OCI-LY1 (cell line): Measurements from ENCODE around the gene DENND1A.

Experiments used
- H2AFZ ChIP-seq: fragments of 200-600 bp; sonication (generic), shearing (Covaris generic); 2 replicates; pipeline ENCODE4 v1.6.0; 2014; ENCODE audit warnings: antibody characterized with exemption, mild to moderate bottlenecking, low read length
- H3F3A ChIP-seq: fragments of 200-600 bp; sonication (generic), shearing (Covaris generic); 2 replicates; pipeline ENCODE4 v1.6.0; 2014; ENCODE audit warnings: mild to moderate bottlenecking, antibody characterized with exemption, low read length, moderate library complexity; ENCODE audit not compliant: insufficient read depth
- H3K27ac ChIP-seq: fragments of 200-600 bp; sonication (generic); 2 replicates; pipeline ENCODE4 v1.5.1; 2014; ENCODE audit warnings: low read length, mixed run types, mild to moderate bottlenecking, low read depth; ENCODE audit not compliant: poor library complexity, severe bottlenecking
- H3K27me3 ChIP-seq: fragments of 200-600 bp; sonication (generic); 2 replicates; pipeline ENCODE4 v1.6.0; 2014; ENCODE audit warnings: antibody characterized with exemption, mild to moderate bottlenecking, low read length, moderate library complexity; ENCODE audit not compliant: insufficient read depth
- H3K36me3 ChIP-seq: fragments of 200-600 bp; sonication (generic); 2 replicates; pipeline ENCODE4 v1.6.1; 2014; ENCODE audit warnings: mild to moderate bottlenecking, antibody characterized with exemption, low read length, moderate library complexity, mixed read lengths; ENCODE audit not compliant: insufficient read depth
- H3K4me1 ChIP-seq: fragments of 200-600 bp; sonication (generic); 2 replicates; pipeline ENCODE4 v1.5.1; 2014; ENCODE audit warnings: mild to moderate bottlenecking, low read length, moderate library complexity; ENCODE audit not compliant: insufficient read depth, severe bottlenecking
- H3K4me2 ChIP-seq: fragments of 200-600 bp; sonication (generic), shearing (Covaris generic); 2 replicates; pipeline ENCODE4 v1.6.1; 2014; ENCODE audit warnings: low read length
- H3K4me3 ChIP-seq: fragments of 200-600 bp; sonication (generic); 2 replicates; pipeline ENCODE4 v1.5.1; 2014; ENCODE audit warnings: low read length, low read depth, mild to moderate bottlenecking, mixed read lengths; ENCODE audit not compliant: poor library complexity, severe bottlenecking
- H3K79me2 ChIP-seq: fragments of 200-600 bp; shearing (Covaris generic); 2 replicates; pipeline ENCODE4 v1.6.1; 2016; ENCODE audit warnings: mixed run types, low read length, mixed read lengths; ENCODE audit not compliant: insufficient read depth
- H3K9ac ChIP-seq: fragments of 200-600 bp; sonication (generic), shearing (Covaris generic); 2 replicates; pipeline ENCODE4 v1.6.1; 2014; ENCODE audit warnings: mild to moderate bottlenecking, low read length, mixed read lengths
- H3K9me2 ChIP-seq: fragments of 200-600 bp; sonication (generic), shearing (Covaris generic); 2 replicates; pipeline ENCODE4 v1.6.1; 2014; ENCODE audit warnings: low read depth, mild to moderate bottlenecking, low read length, mixed read lengths
- H3K9me3 ChIP-seq: fragments of 200-600 bp; shearing (Covaris generic); 2 replicates; pipeline ENCODE4 v1.6.1; 2014; ENCODE audit warnings: low read length, mixed read lengths
- H4K20me1 ChIP-seq: fragments of 200-600 bp; sonication (generic), shearing (Covaris generic); 2 replicates; pipeline ENCODE4 v1.6.0; 2016; ENCODE audit warnings: mild to moderate bottlenecking, low read length; ENCODE audit not compliant: insufficient read depth
- EZH2 ChIP-seq: fragments of 200-600 bp; sonication (generic), shearing (Covaris generic); IDR thresholded peaks from 2 replicates; pipeline ENCODE4 v1.8.0; 2017; ENCODE audit warnings: borderline replicate concordance, mixed run types, mild to moderate bottlenecking, antibody characterized with exemption, low read length, moderate library complexity, mixed read lengths
- TF ChIP-seq, protein P1 (sequence below): fragments of 200-600 bp; sonication (generic), shearing (Covaris generic); IDR thresholded peaks from 2 replicates; pipeline ENCODE4 v1.5.1; 2017; ENCODE audit warnings: mild to moderate bottlenecking, antibody characterized with exemption, low read length, moderate library complexity, mixed read lengths

DENND1A gene

DNA sequence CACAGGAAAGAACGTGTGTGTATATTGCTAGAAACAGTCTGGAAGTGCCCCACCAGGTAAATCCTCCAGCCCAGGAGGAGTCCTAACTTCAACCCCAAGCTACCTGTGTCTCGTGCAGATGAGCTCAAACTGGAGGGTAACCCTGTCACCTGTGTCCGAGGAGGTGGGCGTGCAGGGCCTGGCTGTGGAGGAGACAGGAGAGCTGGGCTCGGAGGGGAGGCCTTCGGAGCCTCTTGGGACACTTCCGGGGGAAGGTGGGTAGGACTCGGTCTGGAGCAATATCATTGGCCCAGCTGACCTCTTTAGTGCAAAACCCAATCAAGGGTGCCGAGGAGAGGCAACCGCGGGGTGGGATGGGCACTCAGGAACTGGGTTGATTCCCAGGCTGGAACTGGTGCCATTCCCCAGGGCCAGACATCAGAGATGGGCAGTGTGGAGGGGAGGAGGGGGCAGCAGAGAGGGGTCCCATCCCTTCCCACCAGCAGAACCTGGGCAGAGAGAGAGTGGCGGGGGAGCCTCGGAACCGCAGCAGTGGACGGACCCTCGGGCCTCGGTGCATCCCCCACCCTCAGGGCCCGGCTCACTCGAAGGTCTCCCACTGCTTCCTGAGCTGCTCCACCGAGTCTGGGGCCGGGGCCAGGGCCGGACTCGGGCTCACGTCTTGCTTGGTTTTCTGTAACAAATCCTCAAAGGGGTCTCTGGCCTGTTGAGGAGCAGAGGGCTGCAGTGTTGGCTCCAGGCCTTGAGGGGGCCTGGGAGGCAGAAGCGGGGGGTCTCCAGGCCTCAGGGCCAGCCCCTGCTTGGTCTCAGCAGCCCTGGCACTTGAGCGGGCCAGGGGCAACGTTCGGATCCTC lies 548.8 kb downstream of the DENND1A start:
- no peak overlapping the region for H3K27ac ChIP-seq
- H3K9me3 ChIP-seq, result no peaks in the 10 kb centered on the region
- no peaks in the 10 kb centered on the region for H3K79me2 ChIP-seq
- H4K20me1 ChIP-seq, result no peaks in the 10 kb centered on the region
- no peaks in the 10 kb centered on the region for H3F3A ChIP-seq
- no peaks in the 10 kb centered on the region for H3K27me3 ChIP-seq
- H3K4me3 ChIP-seq, result no peak overlapping the region
- no peak overlapping the region for H3K4me2 ChIP-seq
- no peak overlapping the region for H3K9ac ChIP-seq
- H3K9me2 ChIP-seq, result no peaks in the 10 kb centered on the region
- no peak overlapping the region for H2AFZ ChIP-seq
- H3K36me3 ChIP-seq, result no peaks in the 10 kb centered on the region
- H3K4me1 ChIP-seq, result no peaks in the 10 kb centered on the region
- no peak for TF ChIP-seq EZH2
- TF ChIP-seq, protein P1, sequence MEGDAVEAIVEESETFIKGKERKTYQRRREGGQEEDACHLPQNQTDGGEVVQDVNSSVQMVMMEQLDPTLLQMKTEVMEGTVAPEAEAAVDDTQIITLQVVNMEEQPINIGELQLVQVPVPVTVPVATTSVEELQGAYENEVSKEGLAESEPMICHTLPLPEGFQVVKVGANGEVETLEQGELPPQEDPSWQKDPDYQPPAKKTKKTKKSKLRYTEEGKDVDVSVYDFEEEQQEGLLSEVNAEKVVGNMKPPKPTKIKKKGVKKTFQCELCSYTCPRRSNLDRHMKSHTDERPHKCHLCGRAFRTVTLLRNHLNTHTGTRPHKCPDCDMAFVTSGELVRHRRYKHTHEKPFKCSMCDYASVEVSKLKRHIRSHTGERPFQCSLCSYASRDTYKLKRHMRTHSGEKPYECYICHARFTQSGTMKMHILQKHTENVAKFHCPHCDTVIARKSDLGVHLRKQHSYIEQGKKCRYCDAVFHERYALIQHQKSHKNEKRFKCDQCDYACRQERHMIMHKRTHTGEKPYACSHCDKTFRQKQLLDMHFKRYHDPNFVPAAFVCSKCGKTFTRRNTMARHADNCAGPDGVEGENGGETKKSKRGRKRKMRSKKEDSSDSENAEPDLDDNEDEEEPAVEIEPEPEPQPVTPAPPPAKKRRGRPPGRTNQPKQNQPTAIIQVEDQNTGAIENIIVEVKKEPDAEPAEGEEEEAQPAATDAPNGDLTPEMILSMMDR, result no peak

DNA sequence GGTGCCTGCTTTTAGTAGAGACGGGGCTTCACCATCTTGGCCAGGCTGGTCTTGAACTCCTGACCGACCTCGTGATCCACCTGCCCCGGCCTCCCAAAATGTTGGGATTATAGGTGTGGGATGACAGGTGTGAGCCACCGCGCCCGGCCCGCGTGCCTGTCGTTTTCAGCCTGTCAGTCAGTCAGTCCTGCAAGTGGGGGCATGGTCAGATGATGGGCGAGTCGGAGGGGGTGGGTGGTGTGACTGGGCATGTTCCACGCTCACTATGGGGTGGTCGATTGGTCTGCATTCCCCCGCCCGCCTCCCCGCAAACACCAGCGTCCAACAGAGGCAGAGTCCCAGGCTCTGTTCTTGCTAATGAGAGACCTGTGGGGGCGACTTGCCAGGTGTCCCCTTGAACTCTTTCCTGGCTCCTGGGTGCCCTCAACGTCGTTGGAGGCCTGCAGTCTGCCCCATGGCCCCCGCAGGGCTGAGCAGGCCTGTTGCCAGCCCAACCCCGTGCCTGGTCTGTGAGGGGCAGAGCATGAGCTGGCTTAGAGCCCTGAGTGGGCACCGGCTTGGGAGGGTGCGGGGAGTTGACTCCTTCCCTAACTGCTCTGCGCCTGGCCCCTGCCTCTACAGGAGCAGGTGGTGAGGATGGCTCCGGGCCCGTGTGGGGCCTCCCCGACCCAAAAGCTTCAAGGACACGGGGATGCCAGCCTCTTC lies 550.8 kb downstream of the DENND1A start:
- H3F3A ChIP-seq, result no peaks in the 10 kb centered on the region
- no peak overlapping the region for H3K9ac ChIP-seq
- no peak overlapping the region for H3K27ac ChIP-seq
- no peak for TF ChIP-seq EZH2
- TF ChIP-seq, protein P1, result no peak
- no peaks in the 10 kb centered on the region for H3K36me3 ChIP-seq
- H3K79me2 ChIP-seq, result no peaks in the 10 kb centered on the region
- H3K4me2 ChIP-seq, result no peak overlapping the region
- no peaks in the 10 kb centered on the region for H3K9me2 ChIP-seq
- H2AFZ ChIP-seq, result no peak overlapping the region
- H3K4me3 ChIP-seq, result no peak overlapping the region
- H3K9me3 ChIP-seq, result no peaks in the 10 kb centered on the region
- no peaks in the 10 kb centered on the region for H3K27me3 ChIP-seq
- H3K4me1 ChIP-seq, result no peaks in the 10 kb centered on the region
- no peaks in the 10 kb centered on the region for H4K20me1 ChIP-seq

DNA sequence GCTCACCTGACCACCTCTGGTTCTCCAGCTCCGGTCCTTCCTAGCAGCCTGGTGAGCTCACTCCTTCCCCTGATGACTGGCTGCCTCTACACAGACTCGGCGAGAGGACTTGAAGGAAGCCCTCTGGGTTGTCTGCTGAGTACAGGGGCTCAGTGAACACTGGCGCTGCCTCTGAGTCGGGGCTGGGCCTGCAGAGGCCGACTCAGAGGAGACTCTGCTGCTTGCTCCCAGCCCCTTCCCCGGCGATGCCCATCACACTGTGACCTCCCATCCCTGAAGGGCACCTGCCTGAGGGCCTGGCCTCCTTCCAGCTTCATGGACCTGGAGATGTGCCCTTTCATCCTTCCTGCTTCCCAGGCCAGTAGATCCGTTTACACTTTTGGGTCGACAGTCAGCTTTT lies 551.9 kb downstream of the DENND1A start:
- no peaks in the 10 kb centered on the region for H3F3A ChIP-seq
- no peak overlapping the region for H3K4me3 ChIP-seq
- no peak overlapping the region for H3K27ac ChIP-seq
- no peaks in the 10 kb centered on the region for H3K9me2 ChIP-seq
- TF ChIP-seq, protein P1, result no peak
- TF ChIP-seq EZH2, result no peak
- H3K4me1 ChIP-seq, result no peaks in the 10 kb centered on the region
- H3K4me2 ChIP-seq, result no peak overlapping the region
- H3K79me2 ChIP-seq, result no peaks in the 10 kb centered on the region
- no peaks in the 10 kb centered on the region for H4K20me1 ChIP-seq
- no peaks in the 10 kb centered on the region for H3K36me3 ChIP-seq
- no peak overlapping the region for H3K9ac ChIP-seq
- H3K9me3 ChIP-seq, result no peaks in the 10 kb centered on the region
- H2AFZ ChIP-seq, result no peak overlapping the region
- H3K27me3 ChIP-seq, result no peaks in the 10 kb centered on the region
